Mucosa of rectum (tissue), 2 donors: ENCODE results near the gene POR.
"Not testable (repeated sequence)": the region's sequence is repeated elsewhere in the genome, so short reads cannot be mapped to it uniquely, and the experiment has no call there.

ENCODE experiments used
- H3K27ac ChIP-seq, 2 donors: one replicate each; pipeline ENCODE4 v1.7.0; 2013; ENCODE audit warnings: inconsistent platforms in 2 of 2, low read depth in 2 of 2, low read length in 2 of 2
- H3K27me3 ChIP-seq, 2 donors: one replicate each; pipeline ENCODE4 v1.7.0; 2013; ENCODE audit warnings: low read length in 2 of 2; ENCODE audit not compliant: control insufficient read depth in 2 of 2, insufficient read depth in 2 of 2
- H3K36me3 ChIP-seq, 2 donors: one replicate each; pipeline ENCODE4 v1.7.0; 2013; ENCODE audit warnings: low read length in 2 of 2; ENCODE audit not compliant: control insufficient read depth in 2 of 2, insufficient read depth in 2 of 2
- H3K4me1 ChIP-seq, 2 donors: one replicate each; pipeline ENCODE4 v1.7.0; 2013; ENCODE audit warnings: low read length in 2 of 2, mild to moderate bottlenecking in 1 of 2; ENCODE audit not compliant: control insufficient read depth in 2 of 2, insufficient read depth in 2 of 2
- H3K4me3 ChIP-seq, 2 donors: one replicate each; pipeline ENCODE4 v1.7.0; 2013; ENCODE audit warnings: low read length in 2 of 2
- H3K9ac ChIP-seq, 2 donors: one replicate each; pipeline ENCODE4 v1.7.0; 2013; ENCODE audit warnings: low read length in 2 of 2, low read depth in 1 of 2, mild to moderate bottlenecking in 1 of 2
- H3K9me3 ChIP-seq, 2 donors: one replicate each; pipeline ENCODE4 v1.7.0; 2013; ENCODE audit warnings: low read length in 2 of 2; ENCODE audit not compliant: control insufficient read depth in 2 of 2
- donor health status: healthy.
- donor health status: Normal muscosa, but diverticular disease.

The POR gene

GRCh38 chr7:75914655-75915415 lies at the start of gene POR:
TSS of gene POR (plus strand) at chr7:75915155. CDS start at chr7:75954002, 38,847 bp downstream.
- Histone ChIP-seq H3K36me3 (no peaks in the 10 kb centered on the region), H3K9me3 (no peaks in the 10 kb centered on the region), H3K27me3 (no peaks in the 10 kb centered on the region), H3K4me1 (peaks cover 3 to 10% of the 10 kb centered on the region in 2 donors), H3K9ac (peak within 1 kb of the TSS; percentile 88 to 95), H3K4me3 (peak within 1 kb of the TSS; percentile 88 to 94), H3K27ac (peak within 1 kb of the TSS; percentile 82 to 90)

- no peak overlapping the region for H3K9ac ChIP-seq
Observed at GRCh38 chr7:75866114-75866488, 48.9 kb upstream of the POR start.

GRCh38 chr7:75866489-75867389 lies 48.2 kb upstream of the POR start:
- Histone ChIP-seq H3K27me3 (no peaks in the 10 kb centered on the region), H3K9ac (no peak overlapping the region), H3K9me3 (no peaks in the 10 kb centered on the region), H3K36me3 (no peaks in the 10 kb centered on the region), H3K4me3 (no peak overlapping the region), H3K4me1 (no peaks in the 10 kb centered on the region), H3K27ac (no peak overlapping the region)

More at GRCh38 chr7:75866114-75866488, 48.9 kb upstream of the POR start:
- Histone ChIP-seq H3K4me1 (no peaks in the 10 kb centered on the region), H3K4me3 (no peak overlapping the region), H3K27me3 (no peaks in the 10 kb centered on the region), H3K36me3 (no peaks in the 10 kb centered on the region), H3K9me3 (no peaks in the 10 kb centered on the region), H3K27ac (no peak overlapping the region)

GRCh38 chr7:75867390-75867717 lies 47.6 kb upstream of the POR start:
- H3K4me1 ChIP-seq, result no peaks in the 10 kb centered on the region
- H3K27ac ChIP-seq, result no peak overlapping the region
- H3K4me3 ChIP-seq, result no peak overlapping the region
- no peaks in the 10 kb centered on the region for H3K27me3 ChIP-seq
- H3K9me3 ChIP-seq, result no peaks in the 10 kb centered on the region
- H3K9ac ChIP-seq, result no peak overlapping the region
- H3K36me3 ChIP-seq, result no peaks in the 10 kb centered on the region

GRCh38 chr7:75868153-75868552 lies 46.8 kb upstream of the POR start:
- Histone ChIP-seq H3K4me1 (no peaks in the 10 kb centered on the region), H3K9ac (no peak overlapping the region), H3K36me3 (no peaks in the 10 kb centered on the region), H3K27ac (no peak overlapping the region), H3K27me3 (no peaks in the 10 kb centered on the region), H3K9me3 (no peaks in the 10 kb centered on the region), H3K4me3 (no peak overlapping the region)

GRCh38 chr7:75869776-75870379 lies 45.1 kb upstream of the POR start:
- Histone ChIP-seq H3K27me3 (no peaks in the 10 kb centered on the region), H3K27ac (no peak overlapping the region), H3K4me1 (no peaks in the 10 kb centered on the region), H3K4me3 (no peak overlapping the region), H3K36me3 (no peaks in the 10 kb centered on the region), H3K9me3 (no peaks in the 10 kb centered on the region), H3K9ac (no peak overlapping the region)

- Histone ChIP-seq H3K27ac (no peak overlapping the region), H3K9me3 (no peaks in the 10 kb centered on the region), H3K9ac (no peak overlapping the region), H3K27me3 (no peaks in the 10 kb centered on the region), H3K4me1 (no peaks in the 10 kb centered on the region), H3K36me3 (no peaks in the 10 kb centered on the region), H3K4me3 (no peak overlapping the region)
Observed at GRCh38 chr7:75870557-75871161, 44.3 kb upstream of the POR start.

- H3K4me1 ChIP-seq, result no peaks in the 10 kb centered on the region
- H3K27ac ChIP-seq, result no peak overlapping the region
- no peak overlapping the region for H3K4me3 ChIP-seq
- H3K27me3 ChIP-seq, result no peaks in the 10 kb centered on the region
- H3K36me3 ChIP-seq, result no peaks in the 10 kb centered on the region
- no peaks in the 10 kb centered on the region for H3K9me3 ChIP-seq
- no peak overlapping the region for H3K9ac ChIP-seq
Observed at GRCh38 chr7:75872073-75872782, 42.7 kb upstream of the POR start.

GRCh38 chr7:75874180-75874579 lies 40.8 kb upstream of the POR start:
- not testable (repeated sequence) for H3K4me1 ChIP-seq, H3K36me3 ChIP-seq, H3K9ac ChIP-seq, H3K4me3 ChIP-seq, H3K9me3 ChIP-seq, H3K27ac ChIP-seq, H3K27me3 ChIP-seq
